ENCODE results near the gene MYLK4. TPM values are rescaled to one million over a fixed set of nuclear protein-coding genes. Genes with fewer than 3 reads are reported as not detected.

Gene MYLK4
- polyA plus RNA-seq, 3 donors = 0.04 to 0.45 (median 0.08) TPM

DNA sequence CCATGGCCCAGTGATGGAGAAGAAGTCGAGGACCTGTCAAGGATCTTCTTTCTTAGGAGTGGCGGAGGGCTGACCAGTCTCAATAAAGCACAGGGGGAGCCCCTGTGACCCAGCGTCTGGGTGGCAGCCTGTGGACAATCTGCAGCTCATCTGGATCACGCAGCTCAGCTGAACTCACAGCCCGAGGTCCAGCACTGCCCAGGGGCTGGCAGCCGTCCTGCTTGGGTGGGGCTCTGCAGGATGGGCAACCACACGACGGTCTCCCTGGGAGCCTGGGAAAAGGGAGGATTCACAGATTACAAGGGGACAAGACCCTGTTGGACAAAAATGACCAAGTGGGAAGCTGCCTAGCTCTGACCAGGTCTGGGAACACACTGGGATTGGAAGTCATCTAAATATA, 110.8 kb downstream of the MYLK4 start:
- peaks cover 0 to 2% (median 0%) of the 10 kb centered on the region in 7 donors for H3K9me3 Mint-ChIP-seq
- Histone ChIP-seq H3K9ac (ENCODE audit: insufficient read depth, low read length, poor library complexity, severe bottlenecking) (no peak overlapping the region), H4K20me1 (ENCODE audit: insufficient read depth, low read length) (no peaks in the 10 kb centered on the region), H3K4me2 (replicated peaks; ENCODE audit: extremely low read depth, low read length, poor library complexity, severe bottlenecking) (no peak overlapping the region), H3K79me2 (ENCODE audit: insufficient read depth, low read length) (no peaks in the 10 kb centered on the region), H3K4me3 (replicated peaks in 1 of 3; ENCODE audit: low read depth in 2 of 3, low read length in 3 of 3) (no peak overlapping the region), H3K9me3 (replicated peaks in 1 of 2; ENCODE audit: control insufficient read depth in 1 of 2, insufficient read depth in 1 of 2, low read length in 2 of 2) (no peaks in the 10 kb centered on the region), H3K27me3 (ENCODE audit: control insufficient read depth in 2 of 2, insufficient read depth in 2 of 2, low read length in 2 of 2) (peaks cover 0 to 1% of the 10 kb centered on the region in 2 donors), H3K27ac (ENCODE audit: low read depth in 1 of 2, low read length in 2 of 2) (no peak overlapping the region), H3K4me1 (ENCODE audit: control insufficient read depth in 1 of 2, insufficient read depth in 2 of 2, low read length in 2 of 2) (no peaks in the 10 kb centered on the region), H3K36me3 (replicated peaks in 1 of 2; ENCODE audit: control insufficient read depth in 1 of 2, insufficient read depth in 2 of 2, low read length in 2 of 2) (no peaks in the 10 kb centered on the region), H2AFZ (ENCODE audit: insufficient read depth, low read depth, low read length, poor library complexity, severe bottlenecking) (no peak overlapping the region)
- no peak for TF ChIP-seq CTCF (IDR thresholded peaks at IDR 0.05)
- intact Hi-C loops (cut with micrococcal nuclease) = loop anchor here in 1 of 2 donors (10.0 kb wide), 2 partner anchors 285 to 395 kb away; partner anchors contain the start of gene GMDS
- H3K4me1 Mint-ChIP-seq = peaks cover 9% of the 10 kb centered on the region
- no peak for DNase-seq
- H3K27me3 Mint-ChIP-seq (ENCODE audit: low read depth in 3 of 3) = peaks cover 3 to 14% (median 10%) of the 10 kb centered on the region in 3 donors
- no peak overlapping the region for H3K27ac Mint-ChIP-seq
- 95% methylated on average over 8 of the region's 8 CpGs for WGBS (ENCODE audit: insufficient coverage)
- no peak overlapping the region for H3K4me3 Mint-ChIP-seq
- H3K36me3 Mint-ChIP-seq = no peaks in the 10 kb centered on the region

DNA sequence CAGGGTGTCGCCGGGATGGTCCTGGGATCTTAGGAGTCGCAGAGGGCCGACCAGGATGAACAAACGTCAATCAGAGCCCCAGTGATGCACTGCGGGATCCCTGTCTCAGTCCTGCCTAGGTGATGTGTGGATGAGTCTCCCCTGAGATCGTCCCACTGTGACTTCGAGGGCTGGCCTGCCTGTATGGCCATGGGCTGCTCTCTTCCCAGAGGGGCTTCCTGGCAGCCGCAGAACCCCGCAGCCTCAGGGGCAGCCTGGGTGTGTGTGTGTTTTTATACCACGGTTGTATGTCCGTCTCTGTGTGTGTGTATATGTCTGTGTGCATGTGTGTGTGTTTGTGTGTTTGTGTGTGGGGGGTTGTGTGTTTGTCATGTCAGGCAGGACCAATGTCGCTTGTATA, 111.6 kb downstream of the MYLK4 start:
- H3K9ac ChIP-seq (ENCODE audit: insufficient read depth, low read length, poor library complexity, severe bottlenecking) = no peak overlapping the region
- intact Hi-C loops (cut with micrococcal nuclease) = loop anchor here in 1 of 2 donors (10.0 kb wide), 2 partner anchors 284 to 394 kb away; partner anchors contain the start of gene GMDS

More for the DNA sequence above, 111.6 kb downstream of the MYLK4 start:
- H3K4me3 ChIP-seq (replicated peaks in 1 of 3; ENCODE audit: low read depth in 2 of 3, low read length in 3 of 3) = no peak overlapping the region
- no peaks in the 10 kb centered on the region for H3K9me3 ChIP-seq (replicated peaks in 1 of 2; ENCODE audit: control insufficient read depth in 1 of 2, insufficient read depth in 1 of 2, low read length in 2 of 2)
- H3K36me3 ChIP-seq (replicated peaks in 1 of 2; ENCODE audit: control insufficient read depth in 1 of 2, insufficient read depth in 2 of 2, low read length in 2 of 2) = no peaks in the 10 kb centered on the region
- peaks cover 0 to 2% (median 0%) of the 10 kb centered on the region in 7 donors for H3K9me3 Mint-ChIP-seq
- H4K20me1 ChIP-seq (ENCODE audit: insufficient read depth, low read length) = no peaks in the 10 kb centered on the region
- H2AFZ ChIP-seq (ENCODE audit: insufficient read depth, low read depth, low read length, poor library complexity, severe bottlenecking) = no peak overlapping the region
- no peak for TF ChIP-seq CTCF (IDR thresholded peaks at IDR 0.05)
- peaks cover 14% of the 10 kb centered on the region for H3K4me1 Mint-ChIP-seq
- 99% methylated on average over 8 of the region's 13 CpGs for WGBS (ENCODE audit: insufficient coverage)
- no peak overlapping the region for H3K27ac Mint-ChIP-seq
- no peak overlapping the region for H3K27ac ChIP-seq (ENCODE audit: low read depth in 1 of 2, low read length in 2 of 2)
- H3K4me3 Mint-ChIP-seq = no peak overlapping the region
- peaks cover 8 to 12% (median 10%) of the 10 kb centered on the region in 3 donors for H3K27me3 Mint-ChIP-seq (ENCODE audit: low read depth in 3 of 3)
- no peak for DNase-seq
- peaks cover 3 to 7% of the 10 kb centered on the region in 2 donors for H3K4me1 ChIP-seq (ENCODE audit: control insufficient read depth in 1 of 2, insufficient read depth in 2 of 2, low read length in 2 of 2)
- H3K79me2 ChIP-seq (ENCODE audit: insufficient read depth, low read length) = no peaks in the 10 kb centered on the region
- no peaks in the 10 kb centered on the region for H3K36me3 Mint-ChIP-seq
- H3K4me2 ChIP-seq (replicated peaks; ENCODE audit: extremely low read depth, low read length, poor library complexity, severe bottlenecking) = no peak overlapping the region
- H3K27me3 ChIP-seq (ENCODE audit: control insufficient read depth in 2 of 2, insufficient read depth in 2 of 2, low read length in 2 of 2) = peaks cover 0 to 5% of the 10 kb centered on the region in 2 donors
